HG02870 (cell line): ENCODE measurements around the gene SLC35F1.
A peak's percentile ranks its signal among the peaks of the same experiment; 100 is the strongest.

Source experiments
- ATAC-seq: cut with Tn5 transposase; IDR thresholded peaks from one replicate; pipeline ENCODE4 v1.9.1; 2021; ENCODE audit warnings: mild to moderate bottlenecking, moderate library complexity; ENCODE audit not compliant: unreplicated experiment

Gene SLC35F1

GRCh38 chr6:118252474-118252873 lies 345.4 kb downstream of the SLC35F1 start:
- ATAC-seq, result peak; percentile 66

DNA sequence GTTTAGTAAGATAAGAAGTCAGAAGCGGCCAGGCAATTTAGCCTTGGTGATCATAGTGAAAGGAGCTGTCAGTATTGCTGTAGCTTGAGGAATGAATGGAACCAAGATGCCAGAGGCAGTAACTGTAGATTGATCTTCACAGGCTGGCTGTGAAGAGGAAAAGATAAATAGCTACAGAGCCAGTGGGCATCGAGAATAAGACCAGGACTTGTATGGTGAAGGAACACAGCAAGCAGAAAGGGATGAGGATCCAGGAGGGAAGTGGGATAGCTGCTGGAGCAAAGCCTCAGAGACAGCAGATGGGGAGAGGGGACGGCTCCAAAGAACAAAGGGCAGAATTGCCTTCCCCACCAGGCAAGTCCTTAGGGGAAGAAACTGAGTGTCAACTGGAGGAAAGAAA lies 346.7 kb downstream of the SLC35F1 start:
- ATAC-seq, result no peak

DNA sequence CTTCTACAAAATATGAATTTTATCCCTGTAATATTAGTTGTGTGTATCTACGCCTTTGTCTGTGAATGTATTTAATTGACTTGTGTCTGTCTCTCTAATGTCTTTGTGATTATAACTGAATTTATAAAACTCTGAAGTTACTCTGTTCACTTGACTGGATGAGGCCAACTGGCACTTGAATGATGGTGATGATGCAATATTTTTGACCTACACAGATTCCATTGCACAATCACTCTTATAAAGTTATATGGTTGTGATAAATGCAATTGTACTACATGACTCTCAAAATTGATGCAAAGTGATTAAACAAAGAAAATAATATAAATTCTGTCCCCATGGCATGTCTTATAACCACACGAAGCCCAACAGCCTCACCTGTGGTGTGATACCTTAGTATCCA lies 353.8 kb downstream of the SLC35F1 start:
- ATAC-seq, result no peak

GRCh38 chr6:118263921-118264486 lies 356.9 kb downstream of the SLC35F1 start:
- ATAC-seq, result peak; percentile 61

- ATAC-seq, result no peak
Measured at GRCh38 chr6:118269659-118270058, 362.6 kb downstream of the SLC35F1 start.

GRCh38 chr6:118277631-118278030 lies 370.6 kb downstream of the SLC35F1 start:
- ATAC-seq, result no peak

- ATAC-seq, result peak; percentile 99
Measured at GRCh38 chr6:118280210-118280609, 373.1 kb downstream of the SLC35F1 start.

- ATAC-seq, result no peak
Measured at GRCh38 chr6:118281291-118281690, 374.2 kb downstream of the SLC35F1 start.

DNA sequence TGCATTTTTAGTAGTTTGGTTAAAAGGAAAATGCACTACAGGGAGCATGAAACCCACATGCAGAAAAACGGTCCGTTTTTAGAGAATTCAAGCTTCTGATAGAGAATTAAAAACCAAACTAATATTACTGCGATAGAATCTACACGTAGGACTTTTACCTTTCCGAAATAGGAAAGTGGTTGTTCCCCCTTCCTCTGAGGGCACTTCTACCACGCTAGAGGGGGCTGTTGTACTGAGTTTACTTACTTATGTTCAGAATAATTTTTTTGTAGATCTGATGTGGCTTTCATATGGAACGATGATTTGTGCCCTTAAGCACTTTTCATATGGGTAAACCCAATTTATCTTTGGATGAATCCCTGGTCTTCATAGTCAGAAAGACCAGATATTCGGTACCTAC lies 376.7 kb downstream of the SLC35F1 start:
- ATAC-seq, result no peak

- no peak for ATAC-seq
Measured at GRCh38 chr6:118284736-118285360, 377.8 kb downstream of the SLC35F1 start.

- no peak for ATAC-seq
Measured at GRCh38 chr6:118285791-118286190, 378.7 kb downstream of the SLC35F1 start.

DNA sequence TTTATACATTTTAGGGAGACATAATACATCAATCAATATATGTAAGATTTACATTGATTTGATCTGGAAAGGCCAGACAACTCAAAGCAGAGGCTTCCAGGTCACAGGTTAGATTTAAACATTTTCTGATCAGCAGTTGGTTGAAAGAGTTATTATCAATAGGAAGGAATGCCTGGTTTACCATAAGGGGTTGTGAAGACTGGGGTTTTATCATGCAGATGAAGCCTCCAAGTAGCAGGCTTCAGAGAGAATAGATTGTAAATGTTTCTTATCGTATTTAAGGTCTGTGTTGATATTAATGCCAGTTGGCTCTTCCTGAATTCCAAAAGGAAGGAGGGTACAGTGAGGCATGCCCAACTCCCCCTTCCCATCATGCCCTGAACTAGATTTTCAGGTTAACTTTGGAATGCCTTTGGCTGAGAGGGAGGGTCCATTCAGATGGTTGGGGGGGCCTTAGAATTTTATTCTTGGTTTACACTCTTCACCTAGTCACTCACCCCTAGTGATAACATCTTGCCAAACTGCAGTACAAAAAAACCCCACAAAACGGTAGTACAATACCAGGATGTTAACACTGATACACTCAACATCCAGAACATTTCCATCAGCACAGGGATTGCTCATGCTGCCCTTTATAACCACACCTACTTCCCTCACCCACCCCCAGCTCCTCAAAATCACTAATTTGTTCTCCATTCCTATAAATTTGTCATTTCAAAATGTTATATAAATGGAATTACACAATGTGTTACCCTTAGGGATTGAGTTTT lies 381.5 kb downstream of the SLC35F1 start:
- no peak for ATAC-seq

DNA sequence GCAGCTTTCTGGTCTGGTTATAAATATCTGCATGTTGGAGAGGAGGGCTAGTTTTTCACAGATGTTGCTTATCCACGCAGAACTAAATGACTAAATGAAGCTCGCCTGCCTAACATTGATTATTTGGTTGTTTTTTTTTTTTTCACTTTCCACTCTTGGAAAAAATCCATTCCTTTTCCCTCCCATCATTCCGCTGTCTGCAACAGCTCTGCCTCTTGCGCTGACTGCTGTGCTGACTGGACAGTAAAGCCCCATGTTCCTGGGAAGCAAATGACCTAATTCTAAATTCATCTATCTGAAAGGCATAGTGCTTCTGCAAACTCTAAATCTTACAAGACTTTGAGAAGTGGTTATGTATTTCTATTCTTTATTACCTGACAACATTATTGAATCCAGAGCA lies 385.5 kb downstream of the SLC35F1 start:
- ATAC-seq, result no peak

DNA sequence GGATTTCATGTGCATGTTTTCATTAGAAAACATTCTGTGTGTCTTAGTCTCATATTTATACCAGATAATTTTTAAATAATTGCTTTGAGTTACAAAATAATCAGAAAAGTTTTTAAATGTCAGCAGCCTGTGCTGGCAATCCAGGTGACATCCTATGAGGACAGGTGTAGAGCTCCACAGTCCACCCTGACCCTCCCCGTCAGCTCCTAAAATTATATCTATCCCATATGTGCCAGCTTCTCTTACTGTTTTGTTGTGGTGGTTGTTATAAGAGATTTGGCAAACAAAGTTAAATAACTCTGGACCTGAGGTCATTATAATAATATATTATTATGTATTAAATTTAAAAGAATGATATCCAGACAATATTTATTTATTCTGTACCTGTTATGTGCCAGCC lies 387.8 kb downstream of the SLC35F1 start:
- no peak for ATAC-seq

- ATAC-seq, result no peak
Measured at GRCh38 chr6:118295336-118295735, 388.3 kb downstream of the SLC35F1 start.

GRCh38 chr6:118296129-118296901 lies 389.3 kb downstream of the SLC35F1 start:
- ATAC-seq, result no peak

GRCh38 chr6:118297821-118298220 lies 390.8 kb downstream of the SLC35F1 start:
- no peak for ATAC-seq

- no peak for ATAC-seq
Measured at GRCh38 chr6:118298476-118299427, 391.7 kb downstream of the SLC35F1 start.

GRCh38 chr6:118299457-118299856 lies 392.4 kb downstream of the SLC35F1 start:
- no peak for ATAC-seq

GRCh38 chr6:118304321-118304720 lies 397.3 kb downstream of the SLC35F1 start:
- ATAC-seq, result no peak
